Measurements from ENCODE around the gene ZNF320. TPM values are rescaled to one million over a fixed set of nuclear protein-coding genes. Genes with fewer than 3 reads are reported as not detected.
"Not testable (repeated sequence)": the region's sequence is repeated elsewhere in the genome, so short reads cannot be mapped to it uniquely, and the experiment has no call there.

Gene ZNF320
- total RNA-seq, 6 donors from 2014 or later = 3.6 to 41.9 (median 10.1) TPM

DNA sequence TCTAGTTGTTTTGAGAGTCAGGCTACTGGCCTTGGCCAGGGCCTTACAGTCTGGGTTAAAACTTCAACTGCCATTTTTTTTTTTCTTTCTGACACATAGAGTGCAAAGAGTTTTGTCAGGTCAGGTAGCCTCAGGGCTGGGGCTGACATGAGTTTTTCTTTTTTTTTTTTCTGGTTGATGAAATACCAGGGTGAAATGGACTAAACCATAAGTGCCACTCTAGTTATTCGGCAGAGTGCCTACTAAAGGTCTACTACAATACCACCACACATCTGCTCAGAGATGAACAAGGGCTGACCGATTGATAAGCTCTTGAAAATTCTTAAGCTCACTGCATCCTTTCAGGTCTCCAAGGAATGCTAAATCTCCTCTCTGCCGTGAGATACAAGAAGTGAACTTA, 4.4 kb upstream of the ZNF320 start:
- TF ChIP-seq POLR2AphosphoS5 (IDR thresholded peaks at IDR 0.05) = no peak
- no peak for TF ChIP-seq CTCF (IDR thresholded peaks at IDR 0.05)
- TF ChIP-seq EP300 (IDR thresholded peaks at IDR 0.05) = no peak
- TF ChIP-seq POLR2A (IDR thresholded peaks at IDR 0.05) = no peak
- Histone ChIP-seq H3K4me3 (no peak overlapping the region), H3K9me3 (peaks cover 0 to 13% (median 6%) of the 10 kb centered on the region in 4 donors), H3K27ac (no peak overlapping the region), H3K4me1 (peaks cover 2 to 8% (median 5%) of the 10 kb centered on the region in 4 donors), H3K27me3 (no peaks in the 10 kb centered on the region), H3K36me3 (peaks cover 3 to 10% (median 6%) of the 10 kb centered on the region in 4 donors)
- WGBS, 2 donors = 80 to 87% methylated on average over 3 of the region's 3 CpGs
- DNase-seq = no peak
- no peak for ATAC-seq (ENCODE audit: low FRiP score in 2 of 2)

GRCh38 chr19:52898596-52898995, 1.2 kb upstream of the ZNF320 start:
- not testable (repeated sequence) for H3K36me3 ChIP-seq; H3K27me3 ChIP-seq; DNase-seq; H3K4me3 ChIP-seq; ATAC-seq (ENCODE audit: low FRiP score in 2 of 2); H3K9me3 ChIP-seq
- H3K4me1 ChIP-seq = peaks cover 12 to 17% (median 15%) of the 10 kb centered on the region in 4 donors
- 94 to 96% methylated on average over 10 of the region's 10 CpGs for WGBS, 2 donors
- peak overlapping the region in 1 of 4 donors; percentile 83 for H3K27ac ChIP-seq

- Histone ChIP-seq H3K4me1 (peaks cover 12 to 17% (median 15%) of the 10 kb centered on the region in 4 donors), H3K27ac (peak overlapping the region; percentile 82 to 89 (median 84))
- 86 to 87% methylated on average over 15 of the region's 15 CpGs for WGBS, 2 donors
Observed at GRCh38 chr19:52898101-52898500, 666 bp upstream of the ZNF320 start.

DNA sequence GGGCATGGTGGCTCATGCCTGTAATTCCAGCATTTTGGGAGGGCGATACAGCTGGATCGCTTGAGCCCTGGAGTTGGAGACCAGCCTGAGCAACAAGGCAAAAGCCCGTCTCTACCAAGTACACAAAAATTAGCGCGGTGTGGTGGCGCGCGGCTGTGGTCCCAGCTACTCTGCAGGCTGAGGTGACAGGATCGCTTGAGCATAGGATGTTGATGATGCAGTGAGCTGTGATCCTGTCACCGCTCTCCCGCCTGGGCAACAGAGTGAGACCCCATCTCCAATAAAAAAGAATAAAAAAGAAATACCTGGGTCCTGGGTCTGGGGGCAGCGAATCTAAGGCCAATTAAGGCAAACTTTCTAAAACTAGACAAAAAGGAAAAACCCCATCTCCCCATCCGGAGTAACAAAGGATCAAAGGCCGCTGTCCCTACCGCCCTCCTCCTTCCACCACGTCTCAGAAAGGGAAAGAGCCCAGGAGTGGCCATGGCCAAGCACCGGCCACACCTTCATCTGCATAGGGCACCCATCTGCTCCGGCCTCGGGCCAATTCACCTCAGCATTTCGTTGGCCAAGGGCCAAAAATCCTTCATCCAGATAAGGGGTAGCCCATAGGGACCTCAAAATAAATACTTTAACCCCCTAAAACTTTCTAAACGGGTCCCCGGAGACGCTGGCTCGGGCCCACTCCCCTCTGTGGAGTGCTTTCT, 851 bp downstream of the ZNF320 start:
- Histone ChIP-seq H3K27ac (peak overlapping the region; percentile 82 to 89 (median 84)), H3K9me3 (no peaks in the 10 kb centered on the region), H3K27me3 (no peaks in the 10 kb centered on the region), H3K36me3 (peaks cover 3 to 11% (median 7%) of the 10 kb centered on the region in 4 donors), H3K4me1 (peaks cover 12 to 17% (median 15%) of the 10 kb centered on the region in 4 donors), H3K4me3 (peak overlapping the region; percentile 43 to 77 (median 56))
- TF ChIP-seq POLR2AphosphoS5 (IDR thresholded peaks at IDR 0.05) (no peak), EP300 (IDR thresholded peaks at IDR 0.05) (no peak), CTCF (IDR thresholded peaks at IDR 0.05) (no peak), POLR2A (IDR thresholded peaks at IDR 0.05) (no peak)
- ATAC-seq (ENCODE audit: low FRiP score in 2 of 2) = peak; percentile 54 to 83
- peak in 1 of 2 donors; percentile 53 for DNase-seq
- WGBS, 2 donors = 42 to 43% methylated on average over 24 of the region's 24 CpGs

More at GRCh38 chr19:52898101-52898500, 666 bp upstream of the ZNF320 start:
- H3K27me3 ChIP-seq = no peaks in the 10 kb centered on the region
- peak overlapping the region in 3 of 4 donors; percentile 55 to 77 (median 58) for H3K4me3 ChIP-seq
- ATAC-seq (ENCODE audit: low FRiP score in 2 of 2) = peak in 1 of 2 donors; percentile 16
- H3K36me3 ChIP-seq = peaks cover 3 to 5% (median 4%) of the 10 kb centered on the region in 4 donors
- DNase-seq = peak in 1 of 2 donors; percentile 47
- no peaks in the 10 kb centered on the region for H3K9me3 ChIP-seq
- TF ChIP-seq POLR2A (IDR thresholded peaks at IDR 0.05) = no peak
- TF ChIP-seq CTCF (IDR thresholded peaks at IDR 0.05) = no peak
- no peak for TF ChIP-seq EP300 (IDR thresholded peaks at IDR 0.05)
- TF ChIP-seq POLR2AphosphoS5 (IDR thresholded peaks at IDR 0.05) = no peak

DNA sequence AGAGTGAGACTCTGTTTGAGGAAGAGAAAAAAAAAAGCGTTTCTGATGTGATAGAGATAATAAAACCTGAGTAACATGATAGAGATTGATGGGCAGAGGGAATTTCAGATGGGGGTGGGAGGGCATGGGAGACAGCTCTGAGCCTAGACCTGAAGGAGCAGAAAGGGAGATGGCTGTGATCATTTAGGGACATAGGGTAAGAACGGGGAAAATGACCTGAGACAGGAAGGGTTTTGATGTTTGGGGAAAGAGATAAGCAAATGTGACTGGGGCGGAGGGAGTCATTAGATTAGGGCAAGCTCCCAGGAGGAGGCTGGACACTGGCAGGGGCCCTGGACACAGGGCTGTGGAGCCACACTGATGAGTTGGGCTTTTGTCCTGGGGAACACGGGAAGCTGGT, 6.1 kb downstream of the ZNF320 start:
- H3K4me3 ChIP-seq = no peak overlapping the region
- no peak for DNase-seq
- 56 to 71% methylated on average over 4 of the region's 4 CpGs for WGBS, 2 donors
- peaks cover 4 to 6% (median 4%) of the 10 kb centered on the region in 4 donors for H3K4me1 ChIP-seq
- peaks cover 11 to 52% (median 44%) of the 10 kb centered on the region in 4 donors for H3K36me3 ChIP-seq
- no peak for ATAC-seq (ENCODE audit: low FRiP score in 2 of 2)
- no peak for TF ChIP-seq POLR2A (IDR thresholded peaks at IDR 0.05)
- no peak for TF ChIP-seq EP300 (IDR thresholded peaks at IDR 0.05)
- no peak for TF ChIP-seq CTCF (IDR thresholded peaks at IDR 0.05)
- no peak for TF ChIP-seq POLR2AphosphoS5 (IDR thresholded peaks at IDR 0.05)
- H3K27ac ChIP-seq = no peak overlapping the region
- no peaks in the 10 kb centered on the region for H3K27me3 ChIP-seq
- H3K9me3 ChIP-seq = peaks cover 0 to 2% (median 0%) of the 10 kb centered on the region in 4 donors

Data from upper lobe of left lung (tissue), 6 donors.